Measurements from ENCODE around the gene REPS1. TPM values are rescaled to one million over a fixed set of nuclear protein-coding genes. Genes with fewer than 3 reads are reported as not detected.

Gene REPS1
- total RNA-seq, 1 experiment from 2014 or later: 27.4 TPM

DNA sequence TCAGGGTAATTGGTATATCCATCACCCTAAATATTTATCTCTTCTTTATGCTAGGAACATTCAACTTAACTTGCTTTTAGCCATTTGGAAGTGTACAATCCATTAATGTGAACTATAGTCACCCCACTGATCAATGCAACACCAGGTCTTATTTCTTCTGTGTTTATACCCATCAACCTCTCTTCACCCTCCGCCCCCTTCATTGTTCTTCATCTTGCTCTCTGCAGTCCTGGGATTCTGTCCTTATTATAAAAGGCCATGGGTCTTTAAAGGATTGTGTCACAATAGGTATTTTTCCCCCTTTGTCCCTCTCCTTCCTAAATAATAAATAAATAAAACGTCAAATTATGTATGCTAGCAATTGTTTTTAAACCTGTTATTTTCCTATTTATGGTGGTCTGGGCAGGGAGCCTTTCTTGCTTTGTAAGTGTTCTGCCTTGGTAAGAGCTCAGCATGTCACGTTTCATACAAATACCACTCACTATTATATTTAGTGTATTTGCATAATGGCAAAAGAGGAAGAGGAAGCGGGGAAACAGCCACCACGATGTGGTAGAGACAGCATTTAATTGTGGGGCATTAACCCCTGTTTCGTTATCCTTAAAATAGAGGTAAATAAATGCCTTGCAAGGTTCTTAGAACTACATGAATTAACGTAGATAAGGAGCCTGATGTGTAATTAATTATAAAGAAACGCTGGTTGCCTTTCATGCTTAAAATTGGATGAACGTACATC, 42.3 kb upstream of the REPS1 start:
- H3K4me2 ChIP-seq (ENCODE audit: low read length): peak overlapping the region; percentile 90
- no peaks in the 10 kb centered on the region for H3K36me3 ChIP-seq (ENCODE audit: low read depth, low read length)
- peak overlapping the region; percentile 91 for H3K4me3 ChIP-seq (ENCODE audit: low read length)
- H4K20me1 ChIP-seq (ENCODE audit: low read length): no peaks in the 10 kb centered on the region
- DNase-seq (no peak), ATAC-seq (no peak)
- CTCF ChIA-PET: no interaction called here
- H3K9ac ChIP-seq (ENCODE audit: low read length): no peak overlapping the region
- H3K4me1 ChIP-seq (ENCODE audit: insufficient read depth, low read length): peaks cover 9% of the 10 kb centered on the region
- intact Hi-C loops (cut with micrococcal nuclease): no loop called here
- POLR2A ChIA-PET (ENCODE audit: unreplicated experiment): interaction anchor here (0.5 kb wide), 1 partner anchor 101 kb away, joined by 4 read pairs; no protein-coding TSS in a partner anchor
- no peak overlapping the region for H3K27ac ChIP-seq (ENCODE audit: low read length)
- H2AFZ ChIP-seq (ENCODE audit: low read length): no peak overlapping the region
- BruUV-seq (replicated peaks): TSS peak; percentile 28
- H3F3A ChIP-seq (ENCODE audit: low read length, unreplicated experiment): no peaks in the 10 kb centered on the region
- H3K9me2 ChIP-seq (replicated peaks; ENCODE audit: low read length): no peaks in the 10 kb centered on the region
- peaks cover 42% of the 10 kb centered on the region for H3K79me2 ChIP-seq (ENCODE audit: low read length)
- TF ChIP-seq EZH2phosphoT487 (IDR thresholded peaks at IDR 0.05; ENCODE audit: borderline replicate concordance, low read length) (no peak), EZH2 (IDR thresholded peaks at IDR 0.05; ENCODE audit: low read length, unreplicated experiment) (no peak), CTCF (conservative IDR thresholded peaks at IDR 0.05; ENCODE audit: low read depth, low read length) (no peak)
- H3K27me3 ChIP-seq (ENCODE audit: low read length): no peaks in the 10 kb centered on the region
- no peaks in the 10 kb centered on the region for H3K9me3 ChIP-seq (ENCODE audit: low read length)

DNA sequence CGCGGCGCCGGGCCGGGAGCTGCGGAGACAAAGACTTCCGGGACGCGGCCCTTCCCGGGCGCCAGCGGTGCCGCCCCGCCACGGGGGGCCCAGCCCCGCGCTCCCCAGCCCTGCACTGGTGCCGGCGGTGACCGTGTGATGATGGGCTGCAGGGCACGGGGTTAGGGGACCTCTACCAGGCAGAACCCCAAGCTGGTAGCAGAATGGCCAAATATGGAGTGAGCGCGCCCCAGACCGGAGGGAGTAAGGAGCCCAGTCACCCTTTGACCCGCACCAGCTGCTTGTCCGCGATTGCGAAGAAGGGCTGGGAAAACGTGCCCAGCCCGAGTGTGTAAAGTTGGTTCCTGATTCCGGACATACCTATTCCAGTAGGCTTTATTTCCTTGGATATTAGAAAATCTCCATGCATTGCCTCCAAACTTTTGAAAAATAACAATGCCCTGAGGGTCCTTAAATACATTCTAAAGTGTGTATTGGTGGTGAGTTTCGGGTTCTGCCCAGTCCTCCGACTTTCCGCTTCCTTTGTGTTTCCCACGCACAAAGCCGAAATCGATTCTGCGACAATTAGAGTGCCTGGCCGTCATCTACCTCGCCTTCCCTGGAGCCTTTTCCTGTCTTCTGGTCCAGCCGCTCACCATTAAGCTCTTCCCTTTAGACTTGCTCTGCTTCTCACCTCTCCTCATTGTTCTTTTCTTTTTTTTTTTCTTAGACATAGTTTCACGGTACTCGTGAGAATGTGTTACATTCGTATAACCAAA, 41.6 kb upstream of the REPS1 start:
- POLR2A ChIA-PET (ENCODE audit: unreplicated experiment): interaction anchor here (0.5 kb wide), 2 partner anchors 102 to 210 kb away, joined by 3 to 4 read pairs; no protein-coding TSS in a partner anchor
- CTCF ChIA-PET: no interaction called here
- H3K27ac ChIP-seq (ENCODE audit: low read length): no peak overlapping the region

More for the DNA sequence above, 41.6 kb upstream of the REPS1 start:
- H3K4me3 ChIP-seq (ENCODE audit: low read length): peak overlapping the region; percentile 91
- H3K4me2 ChIP-seq (ENCODE audit: low read length): peak overlapping the region; percentile 90
- peak overlapping the region; percentile 67 for H3K9ac ChIP-seq (ENCODE audit: low read length)
- H3K4me1 ChIP-seq (ENCODE audit: insufficient read depth, low read length): peaks cover 9% of the 10 kb centered on the region
- TF ChIP-seq CTCF (conservative IDR thresholded peaks at IDR 0.05; ENCODE audit: low read depth, low read length) (no peak), EZH2phosphoT487 (IDR thresholded peaks at IDR 0.05; ENCODE audit: borderline replicate concordance, low read length) (no peak), EZH2 (IDR thresholded peaks at IDR 0.05; ENCODE audit: low read length, unreplicated experiment) (no peak)
- no peaks in the 10 kb centered on the region for H3K27me3 ChIP-seq (ENCODE audit: low read length)
- intact Hi-C loops (cut with micrococcal nuclease): no loop called here
- BruUV-seq (replicated peaks): no TSS peak
- H3K36me3 ChIP-seq (ENCODE audit: low read depth, low read length): no peaks in the 10 kb centered on the region
- H3K79me2 ChIP-seq (ENCODE audit: low read length): peaks cover 42% of the 10 kb centered on the region
- ATAC-seq (peak; percentile 27), DNase-seq (peak; percentile 17)
- no peaks in the 10 kb centered on the region for H3F3A ChIP-seq (ENCODE audit: low read length, unreplicated experiment)
- H4K20me1 ChIP-seq (ENCODE audit: low read length): no peaks in the 10 kb centered on the region
- H2AFZ ChIP-seq (ENCODE audit: low read length): peak overlapping the region; percentile 95
- no peaks in the 10 kb centered on the region for H3K9me2 ChIP-seq (replicated peaks; ENCODE audit: low read length)
- no peaks in the 10 kb centered on the region for H3K9me3 ChIP-seq (ENCODE audit: low read length)

Measured in PC-3 (cell line).